IMR-90 (cell line): Measurements from ENCODE around the gene UNK. TPM values are rescaled to one million over a fixed set of nuclear protein-coding genes. Genes with fewer than 3 reads are reported as not detected.

ENCODE experiments used
- ATAC-seq: fragments of 200-7000 bp; cut with Tn5 transposase; 2 replicates; pipeline ENCODE4 v1.9.1; 2020; ENCODE audit warnings: low read depth, mild to moderate bottlenecking, moderate library complexity
- Bru-seq: library from RNA; stranded (reverse); fragments of 400-500 nt; gene quantifications from one replicate; lab custom pipeline; 2021; lab: Mats Ljungman, UMichigan
- BruChase-seq, 2 experiments: library from RNA; stranded (reverse); fragments of 400-500 nt; gene quantifications; one replicate each; lab custom pipeline; 2021; lab: Mats Ljungman, UMichigan
- BruUV-seq: library from RNA; stranded (reverse); fragments of 400-500 nt; replicated peaks from 2 replicates; lab custom pipeline; 2021; lab: Mats Ljungman, UMichigan
- CTCF ChIA-PET: fragments of 300-600 bp; formaldehyde crosslinking; extraction: SDS; loops from one replicate; lab custom pipeline; 2021; ENCODE audit warnings: antibody characterized with exemption; lab: Yijun Ruan, JAX
- POLR2A ChIA-PET: fragments of 300-600 bp; sonication (Branson Sonifier 250); formaldehyde crosslinking; loops from one replicate; lab custom pipeline; 2022; ENCODE audit warnings: antibody characterized with exemption; ENCODE audit not compliant: unreplicated experiment; lab: Charles Lee
- DNase-seq: peaks from one replicate; pipeline ENCODE4 v3.0.0; 2013
- H2AFZ ChIP-seq: replicated peaks from 2 replicates; pipeline ENCODE3; 2013; ENCODE audit warnings: low read length, mild to moderate bottlenecking; ENCODE audit not compliant: poor library complexity
- H2AK5ac ChIP-seq: 2 replicates; pipeline ENCODE4 v1.6.1; 2013; ENCODE audit warnings: low read depth, low read length, inconsistent platforms
- H2AK9ac ChIP-seq: replicated peaks from 2 replicates; pipeline ENCODE3; 2013; ENCODE audit warnings: mild to moderate bottlenecking, low read depth, low read length, moderate library complexity; ENCODE audit not compliant: poor library complexity
- H2BK120ac ChIP-seq: 2 replicates; pipeline ENCODE4 v1.6.1; 2013; ENCODE audit warnings: low read depth, low read length, inconsistent platforms
- H2BK15ac ChIP-seq: 3 replicates; pipeline ENCODE4 v1.6.1; 2013; ENCODE audit warnings: low read depth, low read length, inconsistent platforms
- H2BK20ac ChIP-seq: 2 replicates; pipeline ENCODE4 v1.6.1; 2013; ENCODE audit warnings: low read depth, mild to moderate bottlenecking, inconsistent platforms, low read length, moderate library complexity
- H2BK5ac ChIP-seq: 2 replicates; pipeline ENCODE4 v1.6.1; 2013; ENCODE audit warnings: mild to moderate bottlenecking, low read depth, low read length, inconsistent platforms; ENCODE audit not compliant: poor library complexity, severe bottlenecking
- H3K14ac ChIP-seq: replicated peaks from 2 replicates; pipeline ENCODE4 v1.6.1; 2013; ENCODE audit warnings: low read depth, low read length, inconsistent platforms
- H3K18ac ChIP-seq: 2 replicates; pipeline ENCODE4 v1.6.1; 2013; ENCODE audit warnings: low read depth, low read length, control low read depth
- H3K23ac ChIP-seq: 2 replicates; pipeline ENCODE4 v1.6.1; 2013; ENCODE audit warnings: low read depth, low read length, inconsistent platforms
- H3K27ac ChIP-seq: 2 replicates; pipeline ENCODE4 v1.5.1; 2013; ENCODE audit warnings: mild to moderate bottlenecking, control low read depth, low read length; ENCODE audit not compliant: insufficient read depth
- H3K27me3 ChIP-seq: 2 replicates; pipeline ENCODE4 v1.6.1; 2013; ENCODE audit warnings: low read length; ENCODE audit not compliant: control insufficient read depth, insufficient read depth
- H3K36me3 ChIP-seq: 2 replicates; pipeline ENCODE4 v1.6.1; 2013; ENCODE audit warnings: low read length, mixed read lengths; ENCODE audit not compliant: control insufficient read depth, insufficient read depth
- H3K4ac ChIP-seq: 2 replicates; pipeline ENCODE4 v1.6.1; 2013; ENCODE audit warnings: low read depth, low read length, inconsistent platforms
- H3K4me1 ChIP-seq: 2 replicates; pipeline ENCODE4 v1.6.1; 2013; ENCODE audit warnings: low read length, mixed read lengths; ENCODE audit not compliant: control insufficient read depth, insufficient read depth
- H3K4me2 ChIP-seq: 2 replicates; pipeline ENCODE4 v1.6.1; 2013; ENCODE audit warnings: low read depth, mild to moderate bottlenecking, control low read depth, low read length, moderate library complexity
- H3K4me3 ChIP-seq: 2 replicates; pipeline ENCODE4 v1.5.1; 2013; ENCODE audit warnings: low read depth, mild to moderate bottlenecking, control low read depth, low read length, moderate library complexity; ENCODE audit not compliant: insufficient read depth
- H3K56ac ChIP-seq: 2 replicates; pipeline ENCODE4 v1.6.1; 2013; ENCODE audit warnings: low read length, inconsistent platforms; ENCODE audit not compliant: insufficient read depth; ENCODE audit errors: extremely low read depth
- H3K79me1 ChIP-seq, 2 experiments: 2 replicates each; pipeline ENCODE4 v1.6.1; 2013; ENCODE audit warnings: low read length in 2 of 2, inconsistent platforms in 1 of 2, low read depth in 1 of 2
- H3K9ac ChIP-seq: 2 replicates; pipeline ENCODE4 v1.6.1; 2013; ENCODE audit warnings: low read depth, low read length, control low read depth
- H3K9me1 ChIP-seq: 2 replicates; pipeline ENCODE4 v1.6.1; 2013; ENCODE audit warnings: low read length, inconsistent platforms; ENCODE audit not compliant: insufficient read depth
- H3K9me3 ChIP-seq: 2 replicates; pipeline ENCODE4 v1.6.1; 2013; ENCODE audit warnings: low read length; ENCODE audit not compliant: control insufficient read depth, insufficient read depth
- H4K20me1 ChIP-seq: 2 replicates; pipeline ENCODE4 v1.6.1; 2013; ENCODE audit warnings: low read length, inconsistent platforms; ENCODE audit not compliant: insufficient read depth
- H4K5ac ChIP-seq: 2 replicates; pipeline ENCODE4 v1.6.1; 2013; ENCODE audit warnings: mild to moderate bottlenecking, low read depth, low read length, control low read depth
- H4K8ac ChIP-seq, 2 experiments: 2 replicates each; pipeline ENCODE4 v1.6.1; 2013; ENCODE audit warnings: low read depth in 2 of 2, low read length in 2 of 2, control low read depth in 1 of 2, inconsistent platforms in 1 of 2
- H4K91ac ChIP-seq: 2 replicates; pipeline ENCODE4 v1.6.1; 2013; ENCODE audit warnings: low read depth, low read length, inconsistent platforms; ENCODE audit not compliant: insufficient read depth
- BHLHE40 ChIP-seq: fragments of 150-350 bp; IDR thresholded peaks from 2 replicates; pipeline ENCODE4 v1.6.1; 2016; ENCODE audit warnings: mild to moderate bottlenecking, low read depth, low read length
- CEBPB ChIP-seq: IDR thresholded peaks from 2 replicates; pipeline ENCODE4 v1.6.1; 2012; ENCODE audit warnings: low read depth, low read length, improper control_type of control experiment
- FOS ChIP-seq: fragments of 150-350 bp; IDR thresholded peaks from 2 replicates; pipeline ENCODE4 v1.6.1; 2016; ENCODE audit warnings: low read depth, low read length
- MAZ ChIP-seq: IDR thresholded peaks from 2 replicates; pipeline ENCODE4 v1.6.1; 2012; ENCODE audit warnings: low read depth, mild to moderate bottlenecking, low read length, improper control_type of control experiment, moderate library complexity, borderline replicate concordance
- MXI1 ChIP-seq: IDR thresholded peaks from 2 replicates; pipeline ENCODE4 v1.6.1; 2012; ENCODE audit warnings: low read depth, mild to moderate bottlenecking, low read length, moderate library complexity, borderline replicate concordance
- POLR2A ChIP-seq: IDR thresholded peaks from 2 replicates; pipeline ENCODE4 v1.6.1; 2012; ENCODE audit warnings: mild to moderate bottlenecking, low read depth, low read length
- RAD21 ChIP-seq: IDR thresholded peaks from 2 replicates; pipeline ENCODE4 v1.6.1; 2012; ENCODE audit warnings: low read length, improper control_type of control experiment
- WGBS, 2 experiments: methylation state at CpG; one replicate each; pipeline versions ENCODE4 v1.1.5 to v1.1.7; 2013; ENCODE audit warnings: missing lambda C conversion rate in 2 of 2; ENCODE audit not compliant: insufficient read length in 1 of 2; ENCODE audit errors: extremely low coverage in 2 of 2; 5-methylcytosine and 5-hydroxymethylcytosine counted together
- dilution Hi-C: fragments of 300-500 bp; cut with HindIII; formaldehyde crosslinking; loops from one replicate; pipeline ENCODE4 v1.14.3; 2018; ENCODE audit warnings: low sequenced_read_pairs; ENCODE audit not compliant: unreplicated experiment
- in situ Hi-C: fragments of 300-500 bp; cut with MboI; formaldehyde crosslinking; loops from 3 replicates; pipeline ENCODE4 v1.14.3; 2019; ENCODE audit warnings: low sequenced_read_pairs, inconsistent platforms, mixed read lengths
- intact Hi-C: fragments of 100-400 bp; cut with micrococcal nuclease; formaldehyde crosslinking; loops from 2 replicates; pipeline ENCODE4 v1.10.0; 2022
- long read RNA-seq: library from polyadenylated mRNA; unstranded; transcript quantifications from one replicate; pipeline ENCODE4 v2.0.0, GENCODE V29; 2021; ENCODE audit not compliant: unreplicated experiment
- polyA plus RNA-seq, 3 experiments: library from polyadenylated mRNA; depleted of rRNA; stranded (reverse); fragments of >200 nt; gene quantifications; 2 replicates each; pipeline ENCODE4 v1.2.3, GENCODE V29; 2012; ENCODE audit warnings: low replicate concordance in 1 of 3
- total RNA-seq: library from RNA; depleted of rRNA; stranded (reverse); fragments of >200 nt; gene quantifications from 2 replicates; pipeline ENCODE4 v1.2.3, GENCODE V29; 2012; rRNA removed
- TF ChIP-seq, protein P1 (sequence below): fragments of 150-350 bp; IDR thresholded peaks from 2 replicates; pipeline ENCODE4 v1.6.1; 2016; ENCODE audit warnings: low read depth, mild to moderate bottlenecking, low read length, moderate library complexity, borderline replicate concordance

UNK gene, protein sequence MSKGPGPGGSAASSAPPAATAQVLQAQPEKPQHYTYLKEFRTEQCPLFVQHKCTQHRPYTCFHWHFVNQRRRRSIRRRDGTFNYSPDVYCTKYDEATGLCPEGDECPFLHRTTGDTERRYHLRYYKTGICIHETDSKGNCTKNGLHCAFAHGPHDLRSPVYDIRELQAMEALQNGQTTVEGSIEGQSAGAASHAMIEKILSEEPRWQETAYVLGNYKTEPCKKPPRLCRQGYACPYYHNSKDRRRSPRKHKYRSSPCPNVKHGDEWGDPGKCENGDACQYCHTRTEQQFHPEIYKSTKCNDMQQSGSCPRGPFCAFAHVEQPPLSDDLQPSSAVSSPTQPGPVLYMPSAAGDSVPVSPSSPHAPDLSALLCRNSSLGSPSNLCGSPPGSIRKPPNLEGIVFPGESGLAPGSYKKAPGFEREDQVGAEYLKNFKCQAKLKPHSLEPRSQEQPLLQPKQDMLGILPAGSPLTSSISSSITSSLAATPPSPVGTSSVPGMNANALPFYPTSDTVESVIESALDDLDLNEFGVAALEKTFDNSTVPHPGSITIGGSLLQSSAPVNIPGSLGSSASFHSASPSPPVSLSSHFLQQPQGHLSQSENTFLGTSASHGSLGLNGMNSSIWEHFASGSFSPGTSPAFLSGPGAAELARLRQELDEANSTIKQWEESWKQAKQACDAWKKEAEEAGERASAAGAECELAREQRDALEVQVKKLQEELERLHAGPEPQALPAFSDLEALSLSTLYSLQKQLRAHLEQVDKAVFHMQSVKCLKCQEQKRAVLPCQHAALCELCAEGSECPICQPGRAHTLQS
- total RNA-seq: 15.4 and 15.8 TPM in 2 replicates
- 16.9 and 17.3 TPM in 2 replicates for polyA plus RNA-seq (2012; rRNA removed)
- 14.3 and 21.3 TPM in 2 replicates for polyA plus RNA-seq (2012; cell fraction: cytosol; rRNA removed)
- 35.1 and 41.8 TPM in 2 replicates for polyA plus RNA-seq (2012; cell fraction: nucleus; rRNA removed; ENCODE audit: low replicate concordance)
- Bru-seq, nascent RNA: percentile 78 among the genes with signal in this experiment
- percentile 89 among the genes with signal in this experiment for BruChase-seq, experiment 1, labeled RNA remaining after a 6-hour chase
- percentile 82 among the genes with signal in this experiment for BruChase-seq, experiment 2, labeled RNA remaining after a 2-hour chase
- long read RNA-seq, partial matches to known transcripts: 3 of 8 reads
- long read RNA-seq, other reads (novel, unspliced or antisense): 0 of 8 reads

GRCh38 chr17:75784473-75785015 lies at the start of gene UNK:
Gene UNK (plus strand): TSS chr17:75784806. CDS start chr17:75784881, 75 bp downstream.
- H3K56ac ChIP-seq: peak within 1 kb of the TSS; percentile 99

More at GRCh38 chr17:75784473-75785015, at the start of gene UNK:
- ATAC-seq (peak; percentile 81), DNase-seq (peak; percentile 100)
- H3K9ac ChIP-seq: peak within 1 kb of the TSS; percentile 86
- peak within 1 kb of the TSS; percentile 99 for H2AK9ac ChIP-seq
- peak within 1 kb of the TSS; percentile 96 for H3K18ac ChIP-seq
- dilution Hi-C loops (no loop called here), in situ Hi-C loops (no loop called here), intact Hi-C loops (loop anchor here (5.0 to 10.0 kb wide), 2 partner anchors 43 to 90 kb away; partner anchors contain the start of gene TRIM47)
- H3K79me1 ChIP-seq: peaks cover 16 to 36% of the 10 kb centered on the region in 2 experiments
- peak within 1 kb of the TSS; percentile 96 for H2BK5ac ChIP-seq
- CTCF ChIA-PET: interaction anchor here (1.8 kb wide), 1 partner anchor 45 kb away, joined by 4 read pairs; no protein-coding TSS in a partner anchor
- peak within 1 kb of the TSS; percentile 100 for H3K23ac ChIP-seq
- peaks cover 12% of the 10 kb centered on the region for H3K9me1 ChIP-seq
- H2BK120ac ChIP-seq: peak within 1 kb of the TSS; percentile 95
- TF ChIP-seq MAZ (no peak; the same call in 1 of the 2 replicates), BHLHE40 (peak; percentile 59; the same call in 1 of the 2 replicates), RAD21 (no peak), POLR2A (peak; percentile 79), CEBPB (no peak), FOS (peak; percentile 84; the same call in 1 of the 2 replicates), MXI1 (no peak)
- TF ChIP-seq, protein P1, sequence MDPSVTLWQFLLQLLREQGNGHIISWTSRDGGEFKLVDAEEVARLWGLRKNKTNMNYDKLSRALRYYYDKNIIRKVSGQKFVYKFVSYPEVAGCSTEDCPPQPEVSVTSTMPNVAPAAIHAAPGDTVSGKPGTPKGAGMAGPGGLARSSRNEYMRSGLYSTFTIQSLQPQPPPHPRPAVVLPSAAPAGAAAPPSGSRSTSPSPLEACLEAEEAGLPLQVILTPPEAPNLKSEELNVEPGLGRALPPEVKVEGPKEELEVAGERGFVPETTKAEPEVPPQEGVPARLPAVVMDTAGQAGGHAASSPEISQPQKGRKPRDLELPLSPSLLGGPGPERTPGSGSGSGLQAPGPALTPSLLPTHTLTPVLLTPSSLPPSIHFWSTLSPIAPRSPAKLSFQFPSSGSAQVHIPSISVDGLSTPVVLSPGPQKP: no peak
- no peaks in the 10 kb centered on the region for H3K9me3 ChIP-seq
- peak within 1 kb of the TSS; percentile 99 for H4K5ac ChIP-seq
- no TSS peak for BruUV-seq
- POLR2A ChIA-PET: no interaction called here
- H3K36me3 ChIP-seq: no peaks in the 10 kb centered on the region
- peak within 1 kb of the TSS; percentile 100 for H4K91ac ChIP-seq
- peak within 1 kb of the TSS; percentile 100 for H3K4ac ChIP-seq
- peak within 1 kb of the TSS; percentile 93 for H3K4me2 ChIP-seq
- H2AK5ac ChIP-seq: peak within 1 kb of the TSS; percentile 96
- peak within 1 kb of the TSS; percentile 54 for H3K4me3 ChIP-seq
- H3K4me1 ChIP-seq: peaks cover 16% of the 10 kb centered on the region
- H4K8ac ChIP-seq: peak within 1 kb of the TSS; percentile 99 to 100
- peak within 1 kb of the TSS; percentile 97 for H3K27ac ChIP-seq
- H2BK15ac ChIP-seq: peak within 1 kb of the TSS; percentile 88
- H2AFZ ChIP-seq: peak within 1 kb of the TSS; percentile 98
- peak within 1 kb of the TSS; percentile 58 for H2BK20ac ChIP-seq
- H3K27me3 ChIP-seq: no peaks in the 10 kb centered on the region
- peak within 1 kb of the TSS; percentile 100 for H3K14ac ChIP-seq
- WGBS, 2 experiments: 0% methylated on average over 16 of the region's 45 CpGs; no CpG with 5 or more reads in 1 of the 2 experiments
- peaks cover under 1% of the 10 kb centered on the region for H4K20me1 ChIP-seq
